ENCODE measurements around the gene KIAA1549. TPM values are rescaled to one million over a fixed set of nuclear protein-coding genes. Genes with fewer than 3 reads are reported as not detected.

Gene KIAA1549
- total RNA-seq, 2 donors from 2014 or later: 3.7 to 8.8 TPM

GRCh38 chr7:138916731-138917130 lies 64.5 kb downstream of the KIAA1549 start:
- intact Hi-C loops (cut with DNase I): no loop called here
- H3K9me3 ChIP-seq: no peaks in the 10 kb centered on the region
- no peak for DNase-seq (ENCODE audit: low spot score)
- H3K4me3 ChIP-seq: no peak overlapping the region
- H3K27ac ChIP-seq: no peak overlapping the region
- 96% methylated on average over 17 of the region's 17 CpGs for WGBS
- no peaks in the 10 kb centered on the region for H3K36me3 ChIP-seq
- TF ChIP-seq CTCF (IDR thresholded peaks at IDR 0.05): no peak
- no peaks in the 10 kb centered on the region for H3K4me1 ChIP-seq (replicated peaks)
- no peaks in the 10 kb centered on the region for H3K27me3 ChIP-seq (replicated peaks; ENCODE audit: insufficient read depth)

- TF ChIP-seq POLR2AphosphoS5 (IDR thresholded peaks at IDR 0.05): no peak
- no peak for TF ChIP-seq CTCF (IDR thresholded peaks at IDR 0.05)
- no peak for TF ChIP-seq POLR2A (IDR thresholded peaks at IDR 0.05)
- H3K9me3 ChIP-seq: no peaks in the 10 kb centered on the region
- H3K27ac ChIP-seq: no peak overlapping the region
- H3K27me3 ChIP-seq (replicated peaks; ENCODE audit: insufficient read depth): no peaks in the 10 kb centered on the region
- H3K4me3 ChIP-seq: no peak overlapping the region
- no peaks in the 10 kb centered on the region for H3K36me3 ChIP-seq
- intact Hi-C loops (cut with DNase I): no loop called here
- no peaks in the 10 kb centered on the region for H3K4me1 ChIP-seq (replicated peaks)
- DNase-seq (ENCODE audit: low spot score): no peak
- WGBS: 91% methylated on average over 6 of the region's 6 CpGs
Observed at GRCh38 chr7:138916275-138916674, 64.9 kb downstream of the KIAA1549 start.

- Histone ChIP-seq H3K4me3 (no peak overlapping the region), H3K27me3 (replicated peaks; ENCODE audit: insufficient read depth) (no peaks in the 10 kb centered on the region), H3K27ac (no peak overlapping the region), H3K4me1 (replicated peaks) (no peaks in the 10 kb centered on the region), H3K36me3 (no peaks in the 10 kb centered on the region), H3K9me3 (no peaks in the 10 kb centered on the region)
- DNase-seq (ENCODE audit: low spot score): no peak
- TF ChIP-seq CTCF (IDR thresholded peaks at IDR 0.05): no peak
- no peak for TF ChIP-seq POLR2AphosphoS5 (IDR thresholded peaks at IDR 0.05)
- no peak for TF ChIP-seq POLR2A (IDR thresholded peaks at IDR 0.05)
- 91% methylated on average over 2 of the region's 2 CpGs for WGBS
- intact Hi-C loops (cut with DNase I): no loop called here
Observed at GRCh38 chr7:138913783-138914182, 67.4 kb downstream of the KIAA1549 start.

GRCh38 chr7:138911007-138911406 lies 70.2 kb downstream of the KIAA1549 start:
- Histone ChIP-seq H3K27ac (no peak overlapping the region), H3K36me3 (no peaks in the 10 kb centered on the region), H3K9me3 (no peaks in the 10 kb centered on the region), H3K4me3 (no peak overlapping the region), H3K4me1 (replicated peaks) (no peaks in the 10 kb centered on the region), H3K27me3 (replicated peaks; ENCODE audit: insufficient read depth) (no peaks in the 10 kb centered on the region)
- intact Hi-C loops (cut with DNase I): no loop called here
- no peak for DNase-seq (ENCODE audit: low spot score)
- WGBS: 55% methylated on average over 6 of the region's 6 CpGs
- TF ChIP-seq POLR2AphosphoS5 (IDR thresholded peaks at IDR 0.05): peak; percentile 15
- no peak for TF ChIP-seq POLR2A (IDR thresholded peaks at IDR 0.05)
- TF ChIP-seq CTCF (IDR thresholded peaks at IDR 0.05): no peak

- no peak overlapping the region for H3K27ac ChIP-seq
- H3K9me3 ChIP-seq: no peaks in the 10 kb centered on the region
- no peak for DNase-seq (ENCODE audit: low spot score)
- no peaks in the 10 kb centered on the region for H3K27me3 ChIP-seq (replicated peaks; ENCODE audit: insufficient read depth)
- intact Hi-C loops (cut with DNase I): no loop called here
- TF ChIP-seq POLR2AphosphoS5 (IDR thresholded peaks at IDR 0.05): no peak
- no peak for TF ChIP-seq CTCF (IDR thresholded peaks at IDR 0.05)
- TF ChIP-seq POLR2A (IDR thresholded peaks at IDR 0.05): no peak
- no peaks in the 10 kb centered on the region for H3K4me1 ChIP-seq (replicated peaks)
- no peak overlapping the region for H3K4me3 ChIP-seq
- WGBS: 73% methylated on average over 8 of the region's 8 CpGs
- H3K36me3 ChIP-seq: no peaks in the 10 kb centered on the region
Observed at GRCh38 chr7:138907850-138908249, 73.3 kb downstream of the KIAA1549 start.
